GM23338 (cell line): ENCODE results near the gene VMP1. TPM values are rescaled to one million over a fixed set of nuclear protein-coding genes. Genes with fewer than 3 reads are reported as not detected.

Experiments used
- ATAC-seq: fragments of 200-7000 bp; cut with Tn5 transposase; 3 replicates; pipeline ENCODE4 v1.9.1; 2020
- DNase-seq: peaks from one replicate; pipeline ENCODE4 v3.0.0-alpha.2; 2015; ENCODE audit warnings: low spot score
- H2AFZ ChIP-seq: fragments of 200-600 bp; sonication (generic); 2 replicates; pipeline ENCODE4 v1.8.0; 2016; ENCODE audit warnings: antibody characterized with exemption, mild to moderate bottlenecking, moderate library complexity
- H3F3A ChIP-seq: fragments of 200-600 bp; sonication (generic); replicated peaks from 2 replicates; pipeline ENCODE4 v1.8.0; 2017; ENCODE audit warnings: antibody characterized with exemption, mixed run types, low read depth
- H3K27ac ChIP-seq: fragments of 200-600 bp; sonication (generic); 2 replicates; pipeline ENCODE4 v1.6.1; 2016; ENCODE audit warnings: low read depth
- H3K27me3 ChIP-seq: fragments of 200-600 bp; sonication (generic); 2 replicates; pipeline ENCODE4 v1.8.0; 2016; ENCODE audit warnings: mild to moderate bottlenecking, mixed run types, moderate library complexity; ENCODE audit not compliant: insufficient read depth
- H3K36me3 ChIP-seq: fragments of 200-600 bp; sonication (generic); 2 replicates; pipeline ENCODE4 v1.8.0; 2016; ENCODE audit warnings: mild to moderate bottlenecking; ENCODE audit not compliant: insufficient read depth
- H3K4me1 ChIP-seq: fragments of 200-600 bp; sonication (generic); 2 replicates; pipeline ENCODE4 v1.8.0; 2016; ENCODE audit warnings: mild to moderate bottlenecking, moderate library complexity; ENCODE audit not compliant: insufficient read depth
- H3K4me2 ChIP-seq: fragments of 200-600 bp; sonication (generic); 2 replicates; pipeline ENCODE4 v1.7.1; 2017; ENCODE audit warnings: mixed run types
- H3K4me3 ChIP-seq: fragments of 200-600 bp; sonication (generic); 2 replicates; pipeline ENCODE4 v1.6.1; 2016; ENCODE audit warnings: mixed run types
- H3K79me2 ChIP-seq: fragments of 200-600 bp; sonication (generic); replicated peaks from 2 replicates; pipeline ENCODE4 v1.8.0; 2017; ENCODE audit warnings: mild to moderate bottlenecking; ENCODE audit not compliant: insufficient read depth
- H3K9me2 ChIP-seq: fragments of 200-600 bp; sonication (generic); 2 replicates; pipeline ENCODE4 v1.8.0; 2017; ENCODE audit not compliant: insufficient read depth
- H4K20me1 ChIP-seq: fragments of 200-600 bp; sonication (generic); replicated peaks from 2 replicates; pipeline ENCODE4 v1.8.0; 2017; ENCODE audit warnings: mild to moderate bottlenecking; ENCODE audit not compliant: insufficient read depth
- H3K27ac Mint-ChIP-seq: 2 replicates; pipeline ENCODE4 v1.8.0; 2020; ENCODE audit warnings: inconsistent platforms, mild to moderate bottlenecking, moderate library complexity, mixed read lengths
- H3K27me3 Mint-ChIP-seq: 3 replicates; pipeline ENCODE4 v1.8.0; 2022; ENCODE audit warnings: low read depth, mild to moderate bottlenecking, moderate library complexity, mixed read lengths, inconsistent platforms; ENCODE audit not compliant: insufficient read depth, poor library complexity
- H3K36me3 Mint-ChIP-seq: 3 replicates; pipeline ENCODE4 v1.8.0; 2021; ENCODE audit warnings: low read depth, mild to moderate bottlenecking, inconsistent platforms, moderate library complexity, mixed read lengths
- H3K4me1 Mint-ChIP-seq: 3 replicates; pipeline ENCODE4 v1.8.0; 2020; ENCODE audit warnings: mild to moderate bottlenecking, inconsistent platforms, mixed read lengths
- H3K4me3 Mint-ChIP-seq: 3 replicates; pipeline ENCODE4 v1.8.0; 2021; ENCODE audit warnings: moderate library complexity, mild to moderate bottlenecking, inconsistent platforms, mixed read lengths
- H3K9me3 Mint-ChIP-seq: 3 replicates; pipeline ENCODE4 v1.8.0; 2020; ENCODE audit warnings: moderate library complexity, mild to moderate bottlenecking, inconsistent platforms, mixed read lengths
- CREB1 ChIP-seq: fragments of 250-450 bp; sonication (Bioruptor Pico); IDR thresholded peaks from 2 replicates; pipeline ENCODE4 v1.5.0; 2020; ENCODE audit warnings: low read depth, mild to moderate bottlenecking, moderate library complexity
- CTCF ChIP-seq, 2 experiments: fragments of 200-600 bp in 1 of 2; sonication (generic) in 1 of 2; conservative IDR thresholded peaks; 2 replicates each; pipeline versions ENCODE4 v1.5.1 to v1.6.1; 2016 to 2017; ENCODE audit warnings: antibody characterized with exemption in 2 of 2, low read depth in 2 of 2, mild to moderate bottlenecking in 2 of 2, moderate library complexity in 1 of 2
- ETS1 ChIP-seq: IDR thresholded peaks from 2 replicates; pipeline ENCODE4 v1.6.1; 2016; ENCODE audit warnings: antibody characterized with exemption
- EZH2 ChIP-seq: fragments of 200-600 bp; sonication (generic); IDR thresholded peaks from one replicate; pipeline ENCODE4 v1.8.0; 2017; ENCODE audit warnings: antibody characterized with exemption, mild to moderate bottlenecking, low read depth; ENCODE audit not compliant: unreplicated experiment
- EZH2phosphoT487 ChIP-seq: fragments of 200-600 bp; sonication (generic); IDR thresholded peaks from one replicate; pipeline ENCODE4 v1.8.1; 2018; ENCODE audit warnings: antibody characterized with exemption; ENCODE audit not compliant: unreplicated experiment
- JUNB ChIP-seq: IDR thresholded peaks from one replicate; pipeline ENCODE4 v1.6.1; 2016; ENCODE audit warnings: antibody characterized with exemption; ENCODE audit not compliant: unreplicated experiment
- NANOG ChIP-seq: IDR thresholded peaks from 2 replicates; pipeline ENCODE4 v1.6.1; 2016; ENCODE audit warnings: antibody characterized with exemption, borderline replicate concordance
- POLR2AphosphoS5 ChIP-seq: IDR thresholded peaks from 2 replicates; pipeline ENCODE4 v1.6.1; 2016; ENCODE audit warnings: antibody characterized with exemption, low read depth
- STAT1 ChIP-seq: IDR thresholded peaks from one replicate; pipeline ENCODE4 v1.6.1; 2016; ENCODE audit warnings: antibody characterized with exemption; ENCODE audit not compliant: unreplicated experiment
- ZNF114 ChIP-seq: fragments of 250-450 bp; sonication (Bioruptor Pico); IDR thresholded peaks from 2 replicates; pipeline ENCODE4 v1.5.0; 2020; ENCODE audit warnings: mild to moderate bottlenecking, moderate library complexity
- ZNF331 ChIP-seq: fragments of 250-450 bp; sonication (Bioruptor Pico); IDR thresholded peaks from 2 replicates; pipeline ENCODE4 v1.5.0; 2020; ENCODE audit warnings: low read depth, mild to moderate bottlenecking, moderate library complexity
- ZNF462 ChIP-seq: fragments of 250-450 bp; sonication (Bioruptor Pico); IDR thresholded peaks from 2 replicates; pipeline ENCODE4 v1.5.0; 2020; ENCODE audit warnings: mild to moderate bottlenecking, moderate library complexity
- polyA plus RNA-seq: library from polyadenylated mRNA; unstranded; fragments of >200 nt; fragmentation: Nextera tagmentation; extraction: Ambion mirVana; gene quantifications from 2 replicates; pipeline ENCODE4 v1.2.1, GENCODE V29; 2016
- total RNA-seq: library from RNA; depleted of rRNA; stranded (reverse); fragments of >200 nt; shearing (Covaris generic); gene quantifications from 2 replicates; pipeline ENCODE4 v1.2.3, GENCODE V29; 2014

The VMP1 gene
- total and polyA plus RNA-seq, 2 experiments from 2014 or later: 70.1 to 112 TPM

- TF ChIP-seq ETS1: no peak
- TF ChIP-seq EZH2: no peak
- no peak for TF ChIP-seq ZNF114 (CRISPR knock-in tag)
- no peak for TF ChIP-seq POLR2AphosphoS5
- TF ChIP-seq CTCF (conservative IDR thresholded peaks at IDR 0.05; ENCODE audit: low read depth in 2 of 2): no peak
These were observed 4.5 kb downstream of the VMP1 start (continued) for GRCh38 chr17:59711936-59712335.

- Histone ChIP-seq H3K4me3 (no peak overlapping the region), H4K20me1 (peaks cover 28% of the 10 kb centered on the region), H3K27ac (no peak overlapping the region), H3K79me2 (peaks cover 96% of the 10 kb centered on the region), H3F3A (peaks cover 6% of the 10 kb centered on the region; the same call in 1 of the 2 replicates), H3K4me2 (no peak overlapping the region), H3K27me3 (no peaks in the 10 kb centered on the region), H3K36me3 (no peaks in the 10 kb centered on the region), H2AFZ (no peak overlapping the region), H3K4me1 (peaks cover 8% of the 10 kb centered on the region), H3K9me2 (no peaks in the 10 kb centered on the region)
- Mint-ChIP-seq H3K36me3 (peaks cover 2% of the 10 kb centered on the region; the same call in 1 of the 3 replicates), H3K27ac (no peak overlapping the region), H3K4me3 (no peak overlapping the region), H3K9me3 (no peaks in the 10 kb centered on the region), H3K4me1 (peaks cover 6% of the 10 kb centered on the region), H3K27me3 (no peaks in the 10 kb centered on the region)
- DNase-seq: no peak
- ATAC-seq: no peak
- TF ChIP-seq ZNF462 (CRISPR knock-in tag): no peak
- no peak for TF ChIP-seq NANOG
- no peak for TF ChIP-seq STAT1
- TF ChIP-seq CREB1 (CRISPR knock-in tag): no peak
- no peak for TF ChIP-seq EZH2phosphoT487
- TF ChIP-seq ZNF114 (CRISPR knock-in tag): no peak
- no peak for TF ChIP-seq JUNB
- no peak for TF ChIP-seq ZNF331 (CRISPR knock-in tag)
- TF ChIP-seq POLR2AphosphoS5: no peak
- TF ChIP-seq CTCF (conservative IDR thresholded peaks at IDR 0.05; ENCODE audit: low read depth in 2 of 2): no peak
- no peak for TF ChIP-seq ETS1
- TF ChIP-seq EZH2: no peak
These were observed 5.4 kb downstream of the VMP1 start for GRCh38 chr17:59712862-59713261.
